ENCODE results near the gene RNU6-9.
A peak's percentile ranks its signal among the peaks of the same experiment; 100 is the strongest.
"Not testable (repeated sequence)": the region's sequence is repeated elsewhere in the genome, so short reads cannot be mapped to it uniquely, and the experiment has no call there.

The RNU6-9 gene

DNA sequence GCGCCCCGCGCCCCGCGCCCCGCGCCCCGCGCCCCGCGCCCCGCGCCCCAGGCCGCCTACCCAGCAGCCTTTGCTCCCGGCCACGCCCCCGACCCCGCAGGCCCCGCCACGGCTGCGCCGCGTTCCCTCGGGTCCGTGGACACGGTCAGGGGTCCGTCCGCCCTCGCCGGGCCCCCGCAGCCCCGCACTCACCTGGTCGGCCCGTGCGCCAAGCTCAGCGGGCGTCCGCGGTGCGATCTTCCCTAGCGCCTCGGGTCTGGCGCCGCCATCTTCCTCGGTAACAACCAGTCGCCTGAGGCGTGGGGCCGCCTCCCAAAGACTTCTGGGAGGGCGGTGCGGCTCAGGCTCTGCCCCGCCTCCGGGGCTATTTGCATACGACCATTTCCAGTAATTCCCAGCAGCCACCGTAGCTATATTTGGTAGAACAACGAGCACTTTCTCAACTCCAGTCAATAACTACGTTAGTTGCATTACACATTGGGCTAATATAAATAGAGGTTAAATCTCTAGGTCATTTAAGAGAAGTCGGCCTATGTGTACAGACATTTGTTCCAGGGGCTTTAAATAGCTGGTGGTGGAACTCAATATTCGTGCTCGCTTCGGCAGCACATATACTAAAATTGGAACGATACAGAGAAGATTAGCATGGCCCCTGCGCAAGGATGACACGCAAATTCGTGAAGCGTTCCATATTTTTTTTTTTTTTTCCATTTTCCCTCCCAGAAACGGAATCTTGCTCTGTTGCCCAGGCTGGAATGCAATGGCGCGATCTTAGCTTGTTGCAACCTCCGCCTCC is at the start of gene RNU6-9, which contains the start of gene MED16:
RNU6-9 (plus strand) TSS at position 591 of the 796 bp plus-strand sequence.
MED16 (minus strand) TSS at position 294 of the 796 bp plus-strand sequence. CDS start 2,056 bp downstream, outside the sequence.
- peak; percentile 80 to 84 for DNase-seq (ENCODE audit: low read depth in 2 of 2)

DNA sequence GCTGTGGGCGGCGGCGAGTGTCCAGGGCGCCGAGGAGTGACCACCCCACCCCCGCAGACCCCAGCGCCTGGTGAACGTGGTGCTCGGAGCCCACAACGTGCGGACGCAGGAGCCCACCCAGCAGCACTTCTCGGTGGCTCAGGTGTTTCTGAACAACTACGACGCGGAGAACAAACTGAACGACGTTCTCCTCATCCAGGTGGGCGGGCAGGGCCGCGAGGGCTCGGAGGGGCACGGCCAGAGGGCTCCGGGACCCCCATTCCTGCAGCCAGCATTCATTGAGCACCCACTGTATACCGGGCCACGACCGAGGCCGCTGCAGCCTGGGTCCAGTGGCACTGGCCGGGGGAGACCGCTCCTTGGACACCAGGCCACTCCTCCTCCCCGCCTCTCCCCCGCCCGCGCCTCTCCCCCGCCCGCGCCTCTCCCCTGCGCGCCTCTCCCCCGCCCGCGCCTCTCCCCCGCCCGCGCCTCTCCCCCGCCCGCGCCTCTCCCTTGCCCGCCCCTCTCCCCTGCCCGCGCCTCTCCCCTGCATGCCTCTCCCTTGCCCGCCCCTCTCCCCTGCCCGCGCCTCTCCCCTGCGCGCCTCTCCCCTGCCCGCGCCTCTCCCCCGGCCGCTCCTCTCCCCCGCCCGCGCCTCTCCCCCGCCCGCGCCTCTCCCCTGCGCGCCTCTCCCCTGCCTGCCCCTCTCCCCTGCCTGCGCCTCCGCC is 49.3 kb upstream of the RNU6-9 start:
- no peak for DNase-seq (ENCODE audit: low read depth in 2 of 2)

DNA sequence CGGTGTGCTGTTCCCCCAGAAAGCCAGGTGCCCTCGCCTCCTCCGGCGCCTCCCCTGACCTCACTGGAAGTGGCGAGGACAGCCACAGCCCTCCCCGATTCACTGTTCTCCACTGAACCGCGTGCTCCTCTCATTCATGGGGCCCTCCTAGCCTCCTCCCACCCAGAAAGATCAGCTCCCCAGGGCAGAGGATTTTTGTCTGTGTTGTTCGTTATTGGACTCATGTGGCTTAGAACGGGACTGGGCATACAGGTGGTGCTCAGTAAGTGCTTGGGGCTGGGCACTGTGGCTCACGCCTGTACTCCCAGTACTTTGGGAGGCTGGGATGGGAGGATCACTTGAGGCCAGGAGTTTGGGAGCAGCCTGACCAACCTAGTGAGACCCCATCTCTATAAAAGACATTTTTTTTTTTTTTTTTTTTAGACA is 48.7 kb upstream of the RNU6-9 start:
- no peak for DNase-seq (ENCODE audit: low read depth in 2 of 2)

DNA sequence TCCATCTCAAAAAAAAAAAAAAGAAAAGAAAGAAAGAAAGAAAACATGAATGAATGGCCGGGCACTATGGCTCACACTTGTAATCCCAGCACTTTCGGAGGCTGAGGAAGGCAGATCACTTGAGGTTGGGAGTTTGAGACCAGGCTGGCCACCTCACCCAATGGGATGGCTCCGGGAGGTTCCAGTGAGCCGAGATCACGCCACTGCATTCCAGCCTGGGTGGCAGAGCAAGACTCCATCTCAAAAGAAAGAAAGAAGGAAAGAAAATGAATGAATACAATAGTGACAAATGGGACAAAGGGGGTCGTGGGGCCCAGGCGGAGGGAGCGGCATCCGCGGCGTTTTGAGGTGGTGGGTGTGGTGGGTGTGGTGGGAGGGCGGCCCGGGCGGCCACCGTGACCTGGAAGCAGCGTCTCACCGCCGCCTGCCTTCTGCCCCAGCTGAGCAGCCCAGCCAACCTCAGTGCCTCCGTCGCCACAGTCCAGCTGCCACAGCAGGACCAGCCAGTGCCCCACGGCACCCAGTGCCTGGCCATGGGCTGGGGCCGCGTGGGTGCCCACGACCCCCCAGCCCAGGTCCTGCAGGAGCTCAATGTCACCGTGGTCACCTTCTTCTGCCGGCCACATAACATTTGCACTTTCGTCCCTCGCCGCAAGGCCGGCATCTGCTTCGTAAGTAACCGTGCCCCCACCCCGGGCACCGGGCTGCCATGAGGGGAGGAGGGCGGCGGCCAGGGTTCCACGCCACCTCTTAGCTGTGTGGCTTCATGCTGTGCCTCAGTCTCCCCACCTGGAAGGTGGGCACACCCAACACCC is 47.4 kb upstream of the RNU6-9 start:
- no peak for DNase-seq (ENCODE audit: low read depth in 2 of 2)

DNA sequence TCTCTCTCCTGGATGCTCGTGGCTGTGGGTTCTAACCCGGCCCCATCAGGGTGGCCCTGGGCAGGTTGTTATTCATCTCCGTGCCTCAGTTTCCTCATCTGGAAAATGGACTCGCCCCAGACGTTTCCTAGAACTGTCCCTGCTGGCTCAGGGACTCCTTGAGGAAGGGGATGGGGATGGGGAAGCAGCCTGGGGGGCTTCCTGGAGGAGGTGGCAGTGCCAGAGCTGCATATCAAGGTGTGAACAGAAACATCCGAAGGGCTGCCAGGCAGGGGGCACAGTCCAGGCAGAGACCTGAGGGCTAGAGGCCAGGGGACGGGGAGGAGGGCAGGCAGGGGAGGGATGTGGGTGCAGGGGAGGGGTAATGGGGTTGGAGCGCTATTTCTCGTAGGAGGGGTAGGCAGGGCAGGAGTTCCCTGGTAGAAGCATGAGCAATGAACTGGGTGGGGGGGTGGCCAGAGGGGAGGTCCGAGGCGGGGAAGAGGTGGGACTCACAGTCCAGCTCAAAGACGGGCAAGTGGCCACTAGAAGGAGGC is 44.8 kb upstream of the RNU6-9 start:
- no peak for DNase-seq (ENCODE audit: low read depth in 2 of 2)

DNA sequence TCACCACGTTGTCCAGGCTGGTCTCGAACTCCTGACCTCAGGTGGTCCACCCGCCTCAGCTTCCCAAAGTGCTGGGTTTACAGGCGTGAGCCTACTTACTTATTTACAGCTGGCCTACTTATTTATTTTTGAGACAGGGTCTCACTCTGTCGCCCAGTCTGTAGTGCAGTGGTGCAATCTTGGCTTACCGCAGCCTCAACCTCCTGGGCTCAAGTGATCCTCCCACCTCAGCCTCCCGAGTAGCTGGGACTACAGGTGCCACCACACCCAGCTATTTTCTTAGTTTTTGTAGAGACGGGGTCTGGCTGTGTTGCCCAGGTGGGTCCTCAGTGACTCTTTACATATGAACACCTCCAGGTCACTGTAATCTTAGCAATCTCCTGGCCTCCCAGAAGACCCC is 44.1 kb upstream of the RNU6-9 start:
- not testable (repeated sequence) for DNase-seq (ENCODE audit: low read depth in 2 of 2)

DNA sequence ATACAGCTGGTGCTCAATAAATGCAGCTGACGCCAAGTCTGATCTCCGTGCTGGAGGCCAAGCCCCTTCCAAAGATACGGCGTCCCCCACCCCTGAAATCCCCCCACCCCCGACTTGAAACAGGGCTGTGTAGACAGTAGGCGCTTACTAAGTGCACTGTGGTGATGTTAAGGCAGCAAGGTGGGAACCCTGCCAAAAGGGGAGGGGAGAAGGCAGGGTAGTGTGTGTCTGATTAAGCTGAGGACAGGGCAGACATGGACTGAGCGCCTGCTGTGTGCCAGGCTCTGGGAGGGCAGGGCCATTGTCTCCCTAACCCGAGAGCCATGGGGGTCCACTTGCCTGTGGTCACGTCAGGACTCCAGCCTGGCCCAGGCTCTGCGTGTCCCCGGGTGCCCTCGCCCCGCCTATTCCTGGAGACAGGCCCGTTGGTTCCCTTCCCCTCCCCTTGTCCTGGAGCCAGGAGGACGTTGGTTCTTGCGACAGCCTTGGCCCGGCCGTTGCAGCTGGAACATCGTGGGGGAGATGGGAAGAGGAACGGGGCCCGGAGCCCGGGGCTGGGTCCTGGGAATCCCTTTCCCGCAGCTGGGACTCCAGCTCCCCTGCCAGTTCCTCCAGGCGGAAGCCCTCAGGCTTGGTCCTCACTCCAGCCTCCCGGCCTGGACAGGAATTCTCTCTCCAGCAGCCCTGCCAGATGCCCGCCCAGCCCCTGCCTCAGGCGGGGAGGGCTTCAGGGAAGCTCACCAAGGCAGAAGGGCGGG is 42.9 kb upstream of the RNU6-9 start:
- no peak for DNase-seq (ENCODE audit: low read depth in 2 of 2)

DNA sequence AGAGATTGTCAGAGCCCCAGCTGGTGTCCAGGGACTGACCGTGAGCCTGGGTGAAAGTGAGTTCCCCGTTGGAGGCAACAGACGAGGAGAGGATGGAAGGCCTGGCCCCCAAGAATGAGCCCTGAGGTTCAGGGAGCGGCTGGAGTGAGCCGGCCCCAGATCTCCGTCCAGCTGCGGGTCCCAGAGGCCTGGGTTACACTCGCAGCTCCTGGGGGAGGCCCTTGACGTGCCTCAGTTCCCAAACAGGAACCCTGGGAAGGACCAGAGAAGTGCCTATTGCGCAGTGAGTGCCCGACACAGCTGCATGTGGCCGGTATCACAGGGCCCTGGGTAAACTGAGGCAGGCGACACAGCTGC is 42.3 kb upstream of the RNU6-9 start:
- no peak for DNase-seq (ENCODE audit: low read depth in 2 of 2)

DNA sequence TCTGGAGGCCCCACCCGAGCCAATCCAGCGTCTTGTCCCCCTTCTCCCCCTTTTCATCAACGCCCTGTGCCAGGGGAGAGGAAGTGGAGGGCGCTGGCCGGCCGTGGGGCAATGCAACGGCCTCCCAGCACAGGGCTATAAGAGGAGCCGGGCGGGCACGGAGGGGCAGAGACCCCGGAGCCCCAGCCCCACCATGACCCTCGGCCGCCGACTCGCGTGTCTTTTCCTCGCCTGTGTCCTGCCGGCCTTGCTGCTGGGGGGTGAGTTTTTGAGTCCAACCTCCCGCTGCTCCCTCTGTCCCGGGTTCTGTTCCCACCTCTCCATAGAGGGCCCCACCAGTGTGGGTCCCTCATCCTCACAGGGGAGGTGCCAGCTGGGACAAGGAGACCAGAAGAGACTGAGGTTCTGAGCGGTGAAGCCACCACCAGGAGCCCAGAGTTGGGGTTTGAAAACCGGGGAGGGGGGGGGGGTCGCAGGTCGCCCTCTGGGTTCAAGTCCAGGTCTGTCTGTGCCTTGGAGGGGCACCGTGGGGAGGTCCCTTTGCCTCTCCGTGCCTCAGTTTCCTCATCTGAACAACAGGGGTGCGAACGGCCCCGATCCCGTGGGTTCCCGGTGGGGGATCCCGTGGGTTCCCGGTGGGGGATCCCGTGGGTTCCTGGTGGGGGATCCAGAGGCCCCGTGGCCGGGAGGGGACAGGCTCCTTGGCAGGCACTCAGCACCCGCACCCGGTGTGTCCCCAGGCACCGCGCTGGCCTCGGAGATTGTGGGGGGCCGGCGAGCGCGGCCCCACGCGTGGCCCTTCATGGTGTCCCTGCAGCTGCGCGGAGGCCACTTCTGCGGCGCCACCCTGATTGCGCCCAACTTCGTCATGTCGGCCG is 40.9 kb upstream of the RNU6-9 start, which contains the start of gene ELANE:
ELANE (plus strand) TSS at position 168 of the 878 bp plus-strand sequence; CDS start at position 194, 26 bp downstream.
- DNase-seq (ENCODE audit: low read depth in 2 of 2), result no peak

DNA sequence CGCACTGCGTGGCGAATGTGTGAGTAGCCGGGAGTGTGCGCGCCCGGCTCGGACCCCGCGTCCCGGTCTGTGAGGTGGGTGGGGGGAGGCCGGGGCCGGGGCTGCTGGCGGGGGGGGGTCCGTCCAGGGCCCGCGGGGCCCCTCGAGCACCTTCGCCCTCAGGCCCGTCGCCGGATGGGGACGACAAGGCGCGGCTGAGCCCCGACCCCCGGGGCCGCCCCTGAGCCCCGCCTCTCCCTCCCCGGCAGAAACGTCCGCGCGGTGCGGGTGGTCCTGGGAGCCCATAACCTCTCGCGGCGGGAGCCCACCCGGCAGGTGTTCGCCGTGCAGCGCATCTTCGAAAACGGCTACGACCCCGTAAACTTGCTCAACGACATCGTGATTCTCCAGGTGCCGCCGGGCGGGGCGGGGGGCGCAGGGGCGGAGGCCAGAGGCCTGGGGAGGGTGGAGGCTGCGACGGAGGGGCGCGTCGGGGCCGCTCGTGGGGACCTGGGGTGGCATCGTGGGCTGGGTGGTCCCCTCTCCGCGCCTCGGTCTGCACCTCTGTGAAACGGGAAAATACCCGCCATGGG is 40.2 kb upstream of the RNU6-9 start:
- no peak for DNase-seq (ENCODE audit: low read depth in 2 of 2)

DNA sequence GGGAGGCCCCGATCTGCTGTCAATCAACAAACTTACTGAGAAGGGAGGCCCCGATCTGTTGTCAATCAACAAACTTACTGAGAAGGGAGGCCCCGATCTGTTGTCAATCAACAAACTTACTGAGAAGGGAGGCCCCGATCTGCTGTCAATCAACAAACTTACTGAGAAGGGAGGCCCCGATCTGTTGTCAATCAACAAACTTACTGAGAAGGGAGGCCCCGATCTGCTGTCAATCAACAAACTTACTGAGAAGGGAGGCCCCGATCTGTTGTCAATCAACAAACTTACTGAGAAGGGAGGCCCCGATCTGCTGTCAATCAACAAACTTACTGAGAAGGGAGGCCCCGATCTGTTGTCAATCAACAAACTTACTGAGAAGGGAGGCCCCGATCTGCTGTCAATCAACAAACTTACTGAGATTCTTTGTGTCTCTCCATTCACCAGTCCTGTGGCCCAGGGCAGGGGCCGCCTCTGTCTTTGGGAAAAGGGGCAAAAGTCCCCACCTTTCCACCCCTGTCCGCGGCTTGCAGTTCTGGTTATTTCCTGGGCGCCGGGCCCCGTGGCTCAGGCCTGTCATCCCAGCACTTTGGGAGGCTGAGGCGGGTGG is 39.6 kb upstream of the RNU6-9 start:
- DNase-seq (ENCODE audit: low read depth in 2 of 2), result not testable (repeated sequence)

DNA sequence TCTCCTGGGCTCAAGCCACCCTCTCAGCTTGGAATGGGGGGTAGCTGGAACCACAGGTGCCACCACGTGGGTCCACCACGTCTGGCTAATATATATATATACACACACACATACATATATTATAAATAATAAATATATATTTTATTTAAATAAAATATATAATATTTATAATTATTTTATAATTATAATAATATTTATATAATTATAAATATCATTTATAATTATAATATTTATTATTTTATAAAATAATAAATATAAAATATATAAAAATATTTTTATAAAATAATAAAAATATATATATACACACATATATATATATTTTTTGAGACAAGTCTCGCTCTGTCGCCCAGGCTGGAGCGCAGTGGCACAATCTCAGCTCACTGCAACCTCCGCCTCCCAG is 38.7 kb upstream of the RNU6-9 start:
- DNase-seq (ENCODE audit: low read depth in 2 of 2), result no peak

DNA sequence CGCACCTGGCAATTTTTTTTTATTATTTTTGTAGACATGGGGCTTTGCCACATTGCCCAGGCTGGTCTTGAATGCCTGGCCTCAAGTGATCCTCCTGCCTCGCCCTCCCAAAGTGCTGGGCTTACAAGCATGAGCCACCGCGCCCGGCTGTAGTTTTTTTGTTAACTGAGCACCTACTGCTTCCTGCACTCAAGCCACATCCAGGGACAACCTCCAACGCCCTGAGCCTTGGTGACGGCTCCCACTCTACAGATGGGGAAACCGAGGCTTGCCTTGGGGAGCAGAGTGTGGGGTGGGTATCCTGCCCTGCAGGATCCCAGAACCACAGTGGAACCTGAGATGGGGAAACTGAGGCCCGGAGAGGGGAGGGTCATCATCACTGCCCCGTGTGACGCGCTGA is 38.1 kb upstream of the RNU6-9 start:
- DNase-seq (ENCODE audit: low read depth in 2 of 2), result no peak

DNA sequence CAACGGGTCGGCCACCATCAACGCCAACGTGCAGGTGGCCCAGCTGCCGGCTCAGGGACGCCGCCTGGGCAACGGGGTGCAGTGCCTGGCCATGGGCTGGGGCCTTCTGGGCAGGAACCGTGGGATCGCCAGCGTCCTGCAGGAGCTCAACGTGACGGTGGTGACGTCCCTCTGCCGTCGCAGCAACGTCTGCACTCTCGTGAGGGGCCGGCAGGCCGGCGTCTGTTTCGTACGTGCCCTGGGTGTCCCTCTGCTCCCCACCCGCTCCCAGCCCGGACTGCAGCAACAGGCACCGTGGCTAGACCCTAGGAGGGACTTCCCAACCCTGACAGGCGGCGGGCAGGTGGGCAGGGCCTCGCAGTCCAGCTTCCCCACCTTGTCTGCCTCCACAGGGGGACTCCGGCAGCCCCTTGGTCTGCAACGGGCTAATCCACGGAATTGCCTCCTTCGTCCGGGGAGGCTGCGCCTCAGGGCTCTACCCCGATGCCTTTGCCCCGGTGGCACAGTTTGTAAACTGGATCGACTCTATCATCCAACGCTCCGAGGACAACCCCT is 37.6 kb upstream of the RNU6-9 start:
- no peak for DNase-seq (ENCODE audit: low read depth in 2 of 2)

DNA sequence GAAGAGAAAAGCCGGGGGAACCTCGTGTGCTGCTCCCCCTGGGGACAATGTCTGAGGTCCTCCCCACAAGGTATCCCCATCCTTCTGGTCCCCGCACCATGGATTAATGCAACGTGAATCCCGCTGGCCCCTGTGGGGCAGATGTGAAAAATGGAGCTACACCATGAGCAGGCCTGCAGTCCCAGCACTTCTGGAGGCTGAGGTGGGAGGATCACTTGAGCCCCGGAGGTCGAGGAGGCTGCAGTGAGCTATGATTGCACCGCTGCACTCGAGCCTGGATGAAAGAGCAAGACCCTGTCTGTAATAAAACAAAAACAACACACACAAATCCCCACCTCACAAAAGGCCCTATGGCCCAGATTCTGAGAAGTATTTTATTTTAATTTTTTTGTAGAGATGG is 35.0 kb upstream of the RNU6-9 start:
- no peak for DNase-seq (ENCODE audit: low read depth in 2 of 2)

DNA sequence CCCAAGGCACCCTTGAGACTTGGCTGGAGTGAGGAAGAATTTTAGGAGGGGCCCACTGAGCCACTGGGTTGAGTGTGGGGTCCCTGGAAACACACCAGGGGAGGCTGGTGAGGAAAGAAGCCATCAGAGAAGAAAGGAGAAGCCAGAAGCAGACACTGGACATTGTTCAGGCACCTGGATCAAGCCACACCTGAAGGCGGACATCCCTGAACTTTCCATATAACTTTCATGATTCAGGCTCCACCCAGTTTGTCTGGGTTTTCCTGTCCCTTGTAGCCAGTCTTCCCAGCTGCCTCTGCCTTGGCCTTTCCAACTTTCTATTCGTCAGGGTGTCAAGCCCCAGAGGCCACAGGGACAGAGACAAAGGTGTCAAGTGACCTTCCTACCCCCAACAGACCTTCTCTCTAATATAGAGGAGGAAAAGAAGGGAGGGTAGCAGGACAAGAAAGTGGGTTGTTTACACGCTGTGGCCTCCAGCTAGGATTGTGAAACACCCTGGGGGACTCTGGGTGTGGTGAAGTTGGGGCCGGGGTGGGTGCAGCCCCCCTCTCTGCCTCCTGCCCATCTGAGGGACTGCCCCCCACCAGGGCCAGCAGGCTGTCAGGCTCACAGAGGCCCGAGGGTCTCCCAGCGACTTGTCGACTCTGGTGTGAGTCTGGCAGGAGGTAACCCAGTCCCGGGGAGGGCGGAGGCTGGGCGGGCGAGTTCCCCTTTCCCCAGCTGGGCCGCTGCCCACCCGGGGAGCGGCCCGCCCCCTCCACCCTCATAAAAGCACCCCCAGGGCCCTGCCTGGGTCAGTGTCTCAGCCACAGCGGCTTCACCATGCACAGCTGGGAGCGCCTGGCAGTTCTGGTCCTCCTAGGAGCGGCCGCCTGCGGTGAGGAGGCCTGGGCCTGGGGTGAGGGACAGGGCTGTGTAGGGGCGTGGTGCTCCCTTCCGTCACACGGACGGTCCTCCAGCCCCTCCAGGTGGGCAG is 34.1 kb upstream of the RNU6-9 start, which contains the start of gene CFD:
CFD (plus strand) TSS at position 797 of the 976 bp plus-strand sequence; CDS start at position 823, 26 bp downstream.
- no peak for DNase-seq (ENCODE audit: low read depth in 2 of 2)

DNA sequence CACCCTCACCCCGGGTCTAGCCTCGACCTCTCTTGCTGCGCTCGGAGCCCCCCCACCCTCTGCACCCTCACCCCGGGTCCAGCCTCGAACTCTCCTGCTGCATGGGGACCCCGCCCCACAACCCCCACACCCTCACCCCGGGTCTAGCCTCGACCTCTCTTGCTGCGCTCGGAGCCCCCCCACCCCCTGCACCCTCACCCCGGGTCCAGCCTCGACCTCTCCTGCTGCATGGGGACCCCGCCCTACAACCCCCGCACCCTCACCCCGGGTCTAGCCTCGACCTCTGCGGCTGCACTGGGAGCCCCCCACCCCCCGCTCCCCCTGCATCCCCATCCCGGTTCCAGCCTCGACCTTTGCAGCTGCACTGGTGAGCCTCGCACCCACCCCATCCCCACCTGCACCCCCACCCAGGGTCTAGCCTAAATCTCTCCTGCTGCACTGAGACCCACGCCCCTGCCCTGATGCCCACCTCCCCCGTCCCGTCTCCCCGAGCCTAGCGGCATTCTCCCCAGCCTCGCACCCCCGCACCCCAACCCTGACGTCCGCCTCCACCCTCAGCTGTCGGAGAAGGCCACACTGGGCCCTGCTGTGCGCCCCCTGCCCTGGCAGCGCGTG is 32.0 kb upstream of the RNU6-9 start:
- DNase-seq (ENCODE audit: low read depth in 2 of 2), result no peak
